Spinal cord (tissue), 10 donors: Measurements from ENCODE around the gene STIMATE. TPM values are rescaled to one million over a fixed set of nuclear protein-coding genes. Genes with fewer than 3 reads are reported as not detected.
A peak's percentile ranks its signal among the peaks of the same experiment; 100 is the strongest.

Experiments used
- DNase-seq, 6 donors: peaks; one replicate each; pipeline versions ENCODE4 v3.0.0 to v3.0.0-alpha.2; 2013 to 2015; ENCODE audit warnings: low spot score in 6 of 6, low read depth in 4 of 6
- H3K27ac ChIP-seq: one replicate; pipeline ENCODE4 v1.5.1; 2013; ENCODE audit warnings: low read depth, low read length, control low read depth
- H3K27me3 ChIP-seq: one replicate; pipeline ENCODE4 v1.6.1; 2013; ENCODE audit warnings: low read length; ENCODE audit not compliant: control insufficient read depth, insufficient read depth
- H3K36me3 ChIP-seq: one replicate; pipeline ENCODE4 v1.6.1; 2013; ENCODE audit warnings: low read length; ENCODE audit not compliant: control insufficient read depth, insufficient read depth
- H3K4me1 ChIP-seq: one replicate; pipeline ENCODE4 v1.6.1; 2013; ENCODE audit warnings: low read length; ENCODE audit not compliant: control insufficient read depth, insufficient read depth
- H3K4me3 ChIP-seq: one replicate; pipeline ENCODE4 v1.5.1; 2013; ENCODE audit warnings: low read depth, low read length, control low read depth
- H3K9me3 ChIP-seq: one replicate; pipeline ENCODE4 v1.6.1; 2013; ENCODE audit warnings: low read length; ENCODE audit not compliant: control insufficient read depth, insufficient read depth
- WGBS: methylation state at CpG from one replicate; pipeline ENCODE4 v1.1.5; 2013; ENCODE audit warnings: missing lambda C conversion rate; ENCODE audit not compliant: insufficient coverage; 5-methylcytosine and 5-hydroxymethylcytosine counted together
- polyA plus RNA-seq, 2 donors: library from polyadenylated mRNA; unstranded; fragments of 120-200 nt; gene quantifications; one replicate each; pipeline ENCODE4 v1.2.1, GENCODE V29; 2013; ENCODE audit not compliant: insufficient read length in 2 of 2
- total RNA-seq, 2 donors: library from RNA; depleted of rRNA in 1 of 2; stranded (reverse); fragments of 120-200 nt in 1 of 2; fragments of >200 nt in 1 of 2; gene quantifications; one replicate each; pipeline versions ENCODE4 v1.2.3 to v1.2.4, GENCODE V29; 2013 to 2014
- donor health status: healthy.

Gene STIMATE
- total and polyA plus RNA-seq, 4 donors: 16.3 to 65.6 (median 22.2) TPM

GRCh38 chr3:52801839-52802238, 95.5 kb downstream of the STIMATE start:
- no peak overlapping the region for H3K4me3 ChIP-seq
- no peak overlapping the region for H3K27ac ChIP-seq
- H3K27me3 ChIP-seq: no peaks in the 10 kb centered on the region
- H3K4me1 ChIP-seq: no peaks in the 10 kb centered on the region
- no peaks in the 10 kb centered on the region for H3K36me3 ChIP-seq
- no peaks in the 10 kb centered on the region for H3K9me3 ChIP-seq
- no peak for DNase-seq
- 84% methylated on average over 5 of the region's 5 CpGs for WGBS

- no peaks in the 10 kb centered on the region for H3K36me3 ChIP-seq
- no peak for DNase-seq
- no peak overlapping the region for H3K27ac ChIP-seq
- H3K4me1 ChIP-seq: no peaks in the 10 kb centered on the region
- no peaks in the 10 kb centered on the region for H3K9me3 ChIP-seq
- H3K27me3 ChIP-seq: no peaks in the 10 kb centered on the region
- 87% methylated on average over 5 of the region's 7 CpGs for WGBS
- no peak overlapping the region for H3K4me3 ChIP-seq
Measured at GRCh38 chr3:52800079-52800478, 97.3 kb downstream of the STIMATE start.

GRCh38 chr3:52798978-52799476, 98.3 kb downstream of the STIMATE start:
- H3K27ac ChIP-seq: no peak overlapping the region
- H3K4me3 ChIP-seq: no peak overlapping the region
- no peaks in the 10 kb centered on the region for H3K27me3 ChIP-seq
- DNase-seq: no peak
- 59% methylated on average over 12 of the region's 14 CpGs for WGBS
- H3K4me1 ChIP-seq: no peaks in the 10 kb centered on the region
- H3K9me3 ChIP-seq: no peaks in the 10 kb centered on the region
- H3K36me3 ChIP-seq: no peaks in the 10 kb centered on the region

- no peak for DNase-seq
- no peak overlapping the region for H3K27ac ChIP-seq
Measured at GRCh38 chr3:52798376-52798977, 98.9 kb downstream of the STIMATE start.

GRCh38 chr3:52796411-52796810, 100.9 kb downstream of the STIMATE start:
- Histone ChIP-seq H3K9me3 (no peaks in the 10 kb centered on the region), H3K27ac (no peak overlapping the region), H3K27me3 (no peaks in the 10 kb centered on the region), H3K36me3 (no peaks in the 10 kb centered on the region), H3K4me1 (peaks cover 7% of the 10 kb centered on the region), H3K4me3 (no peak overlapping the region)
- 97% methylated on average over 5 of the region's 9 CpGs for WGBS
- no peak for DNase-seq

More at GRCh38 chr3:52798376-52798977, 98.9 kb downstream of the STIMATE start:
- Histone ChIP-seq H3K36me3 (no peaks in the 10 kb centered on the region), H3K27me3 (no peaks in the 10 kb centered on the region), H3K9me3 (no peaks in the 10 kb centered on the region), H3K4me1 (peaks cover 3% of the 10 kb centered on the region), H3K4me3 (no peak overlapping the region)
- WGBS: 80% methylated on average over 10 of the region's 10 CpGs

GRCh38 chr3:52795298-52795900, 101.9 kb downstream of the STIMATE start:
- DNase-seq: peak in 1 of 6 donors; percentile 14
- Histone ChIP-seq H3K27ac (no peak overlapping the region), H3K9me3 (no peaks in the 10 kb centered on the region), H3K4me1 (peaks cover 7% of the 10 kb centered on the region), H3K4me3 (no peak overlapping the region), H3K27me3 (no peaks in the 10 kb centered on the region), H3K36me3 (no peaks in the 10 kb centered on the region)
- 69% methylated on average over 8 of the region's 9 CpGs for WGBS

GRCh38 chr3:52794612-52795099, 102.7 kb downstream of the STIMATE start, which contains the start of gene ITIH3:
TSS of gene ITIH3 (plus strand) at chr3:52794796. CDS start at chr3:52794804, 8 bp downstream.
- H3K9me3 ChIP-seq: no peaks in the 10 kb centered on the region
- 79% methylated on average over 10 of the region's 10 CpGs for WGBS
- H3K27me3 ChIP-seq: no peaks in the 10 kb centered on the region
- H3K4me3 ChIP-seq: no peak within 1 kb of the TSS
- H3K4me1 ChIP-seq: peaks cover 7% of the 10 kb centered on the region
- no peak within 1 kb of the TSS for H3K27ac ChIP-seq
- no peaks in the 10 kb centered on the region for H3K36me3 ChIP-seq
- peak in 1 of 6 donors; percentile 7 for DNase-seq

GRCh38 chr3:52793702-52794611, 103.4 kb downstream of the STIMATE start:
- H3K36me3 ChIP-seq: no peaks in the 10 kb centered on the region
- H3K9me3 ChIP-seq: no peaks in the 10 kb centered on the region
- DNase-seq: no peak
- H3K27ac ChIP-seq: no peak overlapping the region
- 79% methylated on average over 9 of the region's 9 CpGs for WGBS
- no peaks in the 10 kb centered on the region for H3K27me3 ChIP-seq
- no peak overlapping the region for H3K4me3 ChIP-seq
- peaks cover 7% of the 10 kb centered on the region for H3K4me1 ChIP-seq

GRCh38 chr3:52792961-52793695, 104.2 kb downstream of the STIMATE start:
- H3K27ac ChIP-seq: no peak overlapping the region
- no peaks in the 10 kb centered on the region for H3K27me3 ChIP-seq
- DNase-seq: peak in 1 of 6 donors; percentile 1
- H3K4me1 ChIP-seq: peaks cover 7% of the 10 kb centered on the region
- WGBS: 87% methylated on average over 16 of the region's 18 CpGs
- H3K9me3 ChIP-seq: no peaks in the 10 kb centered on the region
- no peaks in the 10 kb centered on the region for H3K36me3 ChIP-seq
- no peak overlapping the region for H3K4me3 ChIP-seq
